GM18511 (cell line): ENCODE data around the gene RABGEF1.
"Not testable (repeated sequence)": the region's sequence is repeated elsewhere in the genome, so short reads cannot be mapped to it uniquely, and the experiment has no call there.

ENCODE experiments used
- ATAC-seq: cut with Tn5 transposase; IDR thresholded peaks from one replicate; pipeline ENCODE4 v1.9.1; 2021; ENCODE audit warnings: mild to moderate bottlenecking, moderate library complexity; ENCODE audit not compliant: unreplicated experiment

Gene RABGEF1

DNA sequence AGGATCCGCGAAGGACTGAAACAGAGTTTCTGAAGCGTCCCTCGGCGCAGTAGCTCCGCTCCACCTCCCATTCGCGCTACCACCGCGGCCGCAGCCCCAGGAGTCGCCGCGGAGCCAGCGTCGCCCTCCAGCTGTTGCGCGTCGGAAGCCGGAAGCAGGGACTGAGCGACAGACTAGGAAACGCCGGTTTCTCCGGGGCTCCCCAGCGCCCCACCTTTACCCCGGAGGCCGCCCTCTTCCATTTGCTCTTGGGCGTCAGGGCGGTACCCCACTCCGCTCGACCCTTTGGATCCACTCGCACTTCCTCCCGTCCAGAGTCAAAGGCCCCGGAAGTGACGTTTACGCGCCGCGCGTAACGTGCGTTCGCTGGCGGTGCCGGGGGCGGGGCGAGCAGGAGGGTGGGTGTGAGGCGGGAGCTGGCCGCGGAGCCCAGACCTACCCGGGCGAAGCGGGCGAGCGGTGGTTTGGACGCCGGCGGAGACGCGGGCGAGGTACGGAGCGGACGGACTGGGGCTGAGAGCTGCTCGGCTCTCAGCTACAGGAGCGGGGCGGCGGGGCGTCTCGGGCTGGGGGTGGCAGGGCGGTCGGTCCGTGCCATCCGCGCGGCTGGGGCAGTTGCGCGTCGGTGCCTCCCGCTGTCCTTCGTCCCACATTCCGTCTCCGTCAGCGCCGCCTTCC is at the start of gene RABGEF1:
Gene RABGEF1 (plus strand): TSS at position 432 of the 678 bp plus-strand sequence. CDS start 31,167 bp downstream, outside the sequence.
- peak; percentile 85 for ATAC-seq

GRCh38 chr7:66693331-66693730 is 47.2 kb upstream of the RABGEF1 start:
- no peak for ATAC-seq

DNA sequence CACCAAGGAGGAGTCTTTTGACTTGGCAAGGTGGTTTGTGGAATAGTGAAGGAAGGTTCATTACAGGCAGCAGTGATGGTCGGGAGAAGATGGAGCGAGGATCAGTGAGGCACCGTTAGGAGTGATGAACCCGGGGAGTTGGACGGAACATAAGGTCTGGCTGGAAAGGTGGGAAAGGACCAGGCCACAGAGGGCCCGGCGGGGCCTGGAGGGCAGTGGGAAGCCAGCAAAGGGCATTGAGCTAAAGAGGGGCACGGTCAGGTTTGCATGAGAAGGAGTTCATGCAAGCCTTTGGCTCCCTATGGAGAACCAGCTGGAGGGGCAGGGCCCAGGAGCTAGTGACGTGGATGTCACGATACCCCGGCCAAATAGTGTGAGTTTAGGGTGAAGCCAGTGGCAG is 46.2 kb upstream of the RABGEF1 start:
- ATAC-seq = no peak

- ATAC-seq = not testable (repeated sequence)
Measured at GRCh38 chr7:66695417-66695816, 45.1 kb upstream of the RABGEF1 start.

DNA sequence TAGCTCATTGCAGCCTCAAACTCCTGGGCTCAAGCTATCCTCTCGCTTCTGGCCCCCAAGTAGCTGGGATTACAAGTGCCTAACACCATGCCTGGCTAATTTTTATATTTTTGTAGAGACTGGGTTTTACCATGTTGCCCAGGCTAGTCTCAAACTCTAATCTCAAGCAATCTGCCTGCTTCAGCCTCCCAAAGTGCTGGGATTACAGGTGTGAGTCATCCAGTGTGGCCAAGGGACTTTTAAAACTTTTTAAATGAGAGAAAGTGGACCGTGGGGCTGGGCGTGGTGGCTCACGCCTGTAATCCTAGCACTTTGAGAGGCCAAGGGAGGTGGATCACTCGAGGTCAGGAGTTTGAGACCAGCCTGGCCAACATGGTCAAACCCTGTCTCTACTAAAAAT is 44.4 kb upstream of the RABGEF1 start:
- ATAC-seq = not testable (repeated sequence)

GRCh38 chr7:66696774-66697191 is 43.8 kb upstream of the RABGEF1 start:
- ATAC-seq = no peak

- no peak for ATAC-seq
Measured at GRCh38 chr7:66697449-66698438, 42.8 kb upstream of the RABGEF1 start.

DNA sequence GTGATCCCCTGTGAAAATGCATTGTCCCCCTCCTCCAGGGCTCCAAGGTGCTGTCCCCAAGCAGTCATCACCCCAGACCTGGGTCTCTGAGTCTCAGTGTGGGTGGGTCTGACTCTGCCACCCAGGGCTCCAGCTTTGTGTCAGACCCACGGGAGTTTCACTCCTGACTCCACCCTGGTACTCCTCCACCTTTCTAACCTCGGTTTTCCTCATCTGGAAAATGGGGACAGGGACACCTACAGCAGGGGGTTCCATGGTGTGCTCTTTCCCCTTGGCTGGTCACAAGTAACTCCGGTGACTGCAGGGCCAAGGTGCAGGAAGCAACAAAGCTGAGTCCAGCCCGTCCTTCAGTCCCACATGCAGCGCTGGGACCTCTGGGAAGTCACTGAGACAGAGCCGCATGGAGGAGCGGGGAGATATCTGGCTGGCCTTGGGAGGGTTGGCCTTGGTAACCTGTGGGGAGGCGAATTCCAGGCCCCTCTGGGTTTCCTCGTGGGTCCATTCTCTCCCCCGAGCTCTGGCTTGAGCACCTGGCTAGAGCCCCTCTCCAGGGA is 41.8 kb upstream of the RABGEF1 start:
- no peak for ATAC-seq

DNA sequence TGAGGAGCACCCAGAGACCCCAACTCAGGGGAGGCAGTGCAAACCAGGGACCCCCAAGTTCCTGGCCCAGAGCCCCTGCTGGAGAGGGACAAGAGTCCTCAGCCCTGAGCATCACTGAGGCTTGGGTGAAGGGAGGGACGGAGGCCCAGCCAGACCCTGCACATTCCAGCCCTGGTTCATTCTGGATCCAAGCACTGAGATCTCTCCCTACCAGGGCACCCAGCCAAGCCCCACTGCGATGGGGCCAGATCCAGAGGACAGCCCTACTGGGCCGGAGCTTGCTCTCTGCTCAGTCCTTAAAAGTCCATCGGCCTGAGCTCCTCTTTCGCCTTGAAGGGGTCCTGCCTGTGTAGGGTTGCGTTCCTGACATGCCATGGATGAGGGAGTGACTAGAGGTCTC is 40.5 kb upstream of the RABGEF1 start:
- ATAC-seq = no peak

DNA sequence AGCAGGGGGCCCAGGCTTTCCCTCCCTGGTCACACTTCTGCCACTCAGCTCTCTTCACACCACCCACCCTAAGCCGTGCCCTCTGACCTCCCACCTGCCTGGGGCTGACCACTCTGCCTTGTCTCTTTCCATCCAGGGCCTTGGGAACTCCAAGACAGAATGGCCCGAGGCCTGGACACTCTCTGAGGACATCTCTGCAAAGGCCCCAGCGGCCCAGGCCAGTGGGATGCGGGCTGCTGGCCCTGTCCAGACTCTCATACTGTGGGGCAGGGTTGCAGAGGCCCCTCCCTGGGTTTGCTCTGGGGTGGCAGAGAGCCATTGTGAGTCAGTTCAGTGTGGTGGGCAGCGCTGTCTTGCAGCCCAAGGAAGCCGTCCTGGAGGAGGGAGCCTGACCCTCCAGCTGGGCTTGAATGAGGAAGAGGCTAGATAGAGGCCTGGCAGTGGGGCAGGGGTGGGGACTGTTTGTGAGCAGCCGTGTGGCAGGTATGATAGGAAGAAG is 39.9 kb upstream of the RABGEF1 start:
- no peak for ATAC-seq

DNA sequence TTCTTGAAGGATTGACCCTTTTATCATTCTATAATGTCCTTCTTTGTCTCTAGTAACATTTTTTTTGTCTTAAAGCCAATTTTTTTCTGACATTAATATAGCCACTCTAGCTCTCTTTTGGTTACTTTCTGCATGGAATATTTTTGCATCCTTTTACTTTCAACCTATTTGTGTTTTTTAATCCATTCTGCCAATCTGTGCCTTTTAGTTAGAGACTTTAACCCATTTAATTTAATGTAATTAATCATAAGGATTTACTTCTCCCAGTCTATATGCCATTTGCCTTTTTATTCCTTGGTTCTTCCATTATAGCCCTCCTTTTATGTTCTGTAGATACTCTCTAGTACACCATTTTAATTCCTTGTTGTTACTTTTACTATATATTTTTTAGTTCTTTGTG is 32.7 kb upstream of the RABGEF1 start:
- no peak for ATAC-seq

- ATAC-seq = not testable (repeated sequence)
Measured at GRCh38 chr7:66710752-66711151, 29.8 kb upstream of the RABGEF1 start.

GRCh38 chr7:66713687-66714086 is 26.8 kb upstream of the RABGEF1 start:
- no peak for ATAC-seq

- not testable (repeated sequence) for ATAC-seq
Measured at GRCh38 chr7:66716634-66717033, 23.9 kb upstream of the RABGEF1 start.

GRCh38 chr7:66720561-66720960 is 20.0 kb upstream of the RABGEF1 start:
- ATAC-seq = no peak

- ATAC-seq = no peak
Measured at GRCh38 chr7:66725843-66726242, 14.7 kb upstream of the RABGEF1 start.

- ATAC-seq = no peak
Measured at GRCh38 chr7:66727058-66727457, 13.5 kb upstream of the RABGEF1 start.

DNA sequence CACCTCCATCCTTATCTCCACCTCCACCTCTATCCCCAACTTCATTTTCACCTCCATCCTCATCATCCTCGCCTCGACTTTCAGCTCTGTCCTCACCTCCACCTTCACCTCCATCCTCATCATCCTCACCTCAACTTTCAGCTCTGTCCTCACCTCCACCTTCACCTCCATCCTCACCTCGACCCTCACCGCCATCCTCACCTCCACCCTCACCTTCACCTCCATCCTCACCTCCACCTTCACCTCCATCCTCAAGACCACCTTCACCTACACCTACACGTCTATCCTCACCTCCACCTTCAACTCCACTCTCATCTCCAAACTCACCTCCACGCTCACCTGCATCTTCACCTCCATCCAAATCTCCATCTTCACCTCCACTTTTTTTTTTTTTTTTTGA is 12.0 kb upstream of the RABGEF1 start:
- ATAC-seq = no peak

DNA sequence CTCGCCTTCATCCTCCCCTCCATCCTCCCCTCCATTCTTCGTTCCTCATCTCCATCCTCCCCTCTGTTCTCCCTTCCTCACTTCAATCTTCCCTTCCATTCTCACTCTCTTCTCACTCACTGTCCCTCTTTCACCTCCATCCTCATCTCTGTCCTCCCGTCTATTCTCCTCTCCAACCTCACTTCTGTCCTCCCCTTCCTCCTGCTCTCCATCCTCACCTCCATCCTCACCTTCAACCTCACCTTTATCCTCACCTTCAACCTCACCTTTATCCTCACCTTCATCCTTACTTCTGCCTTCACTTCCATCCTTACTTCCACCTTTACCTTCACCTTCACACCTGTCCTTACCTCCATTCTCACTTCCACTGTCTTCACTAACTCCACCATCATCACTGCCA is 11.3 kb upstream of the RABGEF1 start:
- ATAC-seq = no peak

GRCh38 chr7:66731986-66732385 is 8.5 kb upstream of the RABGEF1 start:
- ATAC-seq = peak; percentile 15

- ATAC-seq = peak; percentile 88
Measured at GRCh38 chr7:66732439-66732838, 8.1 kb upstream of the RABGEF1 start.
